Measurements from ENCODE around the gene ZMYND8.

The ZMYND8 gene

GRCh38 chr20:47174456-47175243 is 181.8 kb downstream of the ZMYND8 start:
- H3K27ac Mint-ChIP-seq: no peak overlapping the region

GRCh38 chr20:47173596-47174216 is 182.8 kb downstream of the ZMYND8 start:
- H3K4me3 Mint-ChIP-seq: no peak overlapping the region
- no peaks in the 10 kb centered on the region for H3K36me3 Mint-ChIP-seq (ENCODE audit: low read depth)
- no peak for DNase-seq (ENCODE audit: low spot score)
- no peaks in the 10 kb centered on the region for H3K4me1 Mint-ChIP-seq (ENCODE audit: low read depth)
- peaks cover 8% of the 10 kb centered on the region for H3K27me3 Mint-ChIP-seq (ENCODE audit: low read depth)
- no peak overlapping the region for H3K27ac Mint-ChIP-seq
- H3K9me3 Mint-ChIP-seq: no peaks in the 10 kb centered on the region

More at GRCh38 chr20:47174456-47175243, 181.8 kb downstream of the ZMYND8 start:
- no peaks in the 10 kb centered on the region for H3K36me3 Mint-ChIP-seq (ENCODE audit: low read depth)
- H3K9me3 Mint-ChIP-seq: no peaks in the 10 kb centered on the region
- H3K4me3 Mint-ChIP-seq: no peak overlapping the region
- DNase-seq (ENCODE audit: low spot score): no peak
- H3K27me3 Mint-ChIP-seq (ENCODE audit: low read depth): peaks cover 8% of the 10 kb centered on the region
- H3K4me1 Mint-ChIP-seq (ENCODE audit: low read depth): no peaks in the 10 kb centered on the region

- H3K27me3 Mint-ChIP-seq (ENCODE audit: low read depth): peaks cover 8% of the 10 kb centered on the region
Measured at GRCh38 chr20:47172579-47172978, 183.9 kb downstream of the ZMYND8 start.

GRCh38 chr20:47167846-47168245 is 188.7 kb downstream of the ZMYND8 start:
- H3K27ac Mint-ChIP-seq: no peak overlapping the region
- peaks cover 8% of the 10 kb centered on the region for H3K27me3 Mint-ChIP-seq (ENCODE audit: low read depth)
- H3K4me1 Mint-ChIP-seq (ENCODE audit: low read depth): no peaks in the 10 kb centered on the region
- H3K4me3 Mint-ChIP-seq: no peak overlapping the region
- H3K9me3 Mint-ChIP-seq: no peaks in the 10 kb centered on the region
- H3K36me3 Mint-ChIP-seq (ENCODE audit: low read depth): no peaks in the 10 kb centered on the region
- no peak for DNase-seq (ENCODE audit: low spot score)

More at GRCh38 chr20:47172579-47172978, 183.9 kb downstream of the ZMYND8 start:
- Mint-ChIP-seq H3K4me1 (ENCODE audit: low read depth) (no peaks in the 10 kb centered on the region), H3K27ac (no peak overlapping the region), H3K4me3 (no peak overlapping the region), H3K36me3 (ENCODE audit: low read depth) (no peaks in the 10 kb centered on the region), H3K9me3 (no peaks in the 10 kb centered on the region)
- no peak for DNase-seq (ENCODE audit: low spot score)

GRCh38 chr20:47165376-47165865 is 191.1 kb downstream of the ZMYND8 start:
- Mint-ChIP-seq H3K27ac (no peak overlapping the region), H3K36me3 (ENCODE audit: low read depth) (no peaks in the 10 kb centered on the region), H3K27me3 (ENCODE audit: low read depth) (no peaks in the 10 kb centered on the region), H3K9me3 (no peaks in the 10 kb centered on the region), H3K4me1 (ENCODE audit: low read depth) (no peaks in the 10 kb centered on the region), H3K4me3 (no peak overlapping the region)
- no peak for DNase-seq (ENCODE audit: low spot score)

GRCh38 chr20:47164140-47164539 is 192.4 kb downstream of the ZMYND8 start:
- Mint-ChIP-seq H3K4me1 (ENCODE audit: low read depth) (no peaks in the 10 kb centered on the region), H3K9me3 (no peaks in the 10 kb centered on the region), H3K27ac (no peak overlapping the region), H3K4me3 (no peak overlapping the region), H3K27me3 (ENCODE audit: low read depth) (no peaks in the 10 kb centered on the region), H3K36me3 (ENCODE audit: low read depth) (no peaks in the 10 kb centered on the region)
- DNase-seq (ENCODE audit: low spot score): no peak

GRCh38 chr20:47161411-47161810 is 195.1 kb downstream of the ZMYND8 start:
- no peak overlapping the region for H3K27ac Mint-ChIP-seq
- DNase-seq (ENCODE audit: low spot score): no peak

GRCh38 chr20:47160992-47161391 is 195.5 kb downstream of the ZMYND8 start:
- no peaks in the 10 kb centered on the region for H3K4me1 Mint-ChIP-seq (ENCODE audit: low read depth)
- H3K4me3 Mint-ChIP-seq: no peak overlapping the region
- H3K36me3 Mint-ChIP-seq (ENCODE audit: low read depth): no peaks in the 10 kb centered on the region
- DNase-seq (ENCODE audit: low spot score): no peak
- no peak overlapping the region for H3K27ac Mint-ChIP-seq
- no peaks in the 10 kb centered on the region for H3K9me3 Mint-ChIP-seq
- no peaks in the 10 kb centered on the region for H3K27me3 Mint-ChIP-seq (ENCODE audit: low read depth)

More at GRCh38 chr20:47161411-47161810, 195.1 kb downstream of the ZMYND8 start:
- no peaks in the 10 kb centered on the region for H3K36me3 Mint-ChIP-seq (ENCODE audit: low read depth)
- H3K4me3 Mint-ChIP-seq: no peak overlapping the region
- H3K9me3 Mint-ChIP-seq: no peaks in the 10 kb centered on the region
- H3K27me3 Mint-ChIP-seq (ENCODE audit: low read depth): no peaks in the 10 kb centered on the region
- H3K4me1 Mint-ChIP-seq (ENCODE audit: low read depth): no peaks in the 10 kb centered on the region

- Mint-ChIP-seq H3K27ac (no peak overlapping the region), H3K27me3 (ENCODE audit: low read depth) (no peaks in the 10 kb centered on the region), H3K4me1 (ENCODE audit: low read depth) (no peaks in the 10 kb centered on the region), H3K9me3 (no peaks in the 10 kb centered on the region), H3K4me3 (no peak overlapping the region), H3K36me3 (ENCODE audit: low read depth) (no peaks in the 10 kb centered on the region)
- DNase-seq (ENCODE audit: low spot score): no peak
Measured at GRCh38 chr20:47160240-47160639, 196.3 kb downstream of the ZMYND8 start.
